Stimulated activated CD8-positive, alpha-beta memory T cell treated with anti-CD3 and anti-CD28 coated beads, Interleukin-2, amount 100 ng/mL, for 48 hours (primary cell): ENCODE results near the gene METTL14.
"Not testable (repeated sequence)": the region's sequence is repeated elsewhere in the genome, so short reads cannot be mapped to it uniquely, and the experiment has no call there.

Source experiments
- DNase-seq, 2 donors: peaks; one replicate each; pipeline ENCODE4 v3.0.0-alpha.2; 2020; ENCODE audit warnings: low read depth in 2 of 2

METTL14 gene

DNA sequence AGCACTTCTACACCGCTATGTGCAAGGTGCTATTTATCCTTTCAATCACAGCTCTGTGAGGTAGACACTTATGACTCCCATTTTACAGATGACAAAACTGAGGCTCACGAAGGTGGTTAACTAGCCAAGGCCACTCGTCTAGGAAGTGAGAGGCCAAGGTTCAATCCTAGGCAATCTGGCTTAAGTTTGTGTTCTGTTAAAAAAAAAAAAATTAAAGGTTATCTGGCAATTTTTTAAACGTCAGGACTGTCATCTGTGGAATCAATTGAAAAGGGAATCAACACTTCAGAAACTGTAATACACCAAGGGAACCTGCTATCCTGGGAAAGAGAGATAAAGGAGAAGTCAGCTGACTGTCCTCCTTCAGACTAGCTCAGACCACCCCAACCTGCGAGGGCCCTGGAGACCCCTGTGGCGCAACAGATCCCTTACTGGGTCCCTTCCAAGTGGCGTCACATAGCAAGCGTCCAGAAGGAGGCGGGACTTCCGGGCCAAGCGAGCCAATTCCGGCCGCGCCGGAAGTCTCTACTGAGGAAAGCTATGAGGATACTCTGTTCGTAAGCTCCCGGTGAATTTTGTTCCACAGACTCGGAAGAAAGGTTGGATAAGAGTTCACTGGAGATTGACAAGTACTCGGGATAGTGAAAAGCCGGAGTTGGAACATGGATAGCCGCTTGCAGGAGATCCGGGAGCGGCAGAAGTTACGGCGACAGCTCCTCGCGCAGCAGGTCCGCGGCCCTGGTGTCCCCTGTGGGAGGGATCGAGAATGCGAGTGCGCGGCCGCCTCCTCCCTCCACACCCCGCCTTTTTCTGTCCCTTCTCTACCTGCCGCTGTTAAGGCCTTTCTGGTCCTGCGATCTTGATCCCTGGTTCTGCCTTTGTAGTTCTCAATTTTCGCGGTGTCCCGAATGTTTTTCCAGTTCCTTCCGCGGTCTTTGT, at the start of gene METTL14:
TSS of gene METTL14 (plus strand) at position 520 of the 939 bp plus-strand sequence. CDS start at position 663, 143 bp downstream.
- DNase-seq: peak; percentile 80 to 86

DNA sequence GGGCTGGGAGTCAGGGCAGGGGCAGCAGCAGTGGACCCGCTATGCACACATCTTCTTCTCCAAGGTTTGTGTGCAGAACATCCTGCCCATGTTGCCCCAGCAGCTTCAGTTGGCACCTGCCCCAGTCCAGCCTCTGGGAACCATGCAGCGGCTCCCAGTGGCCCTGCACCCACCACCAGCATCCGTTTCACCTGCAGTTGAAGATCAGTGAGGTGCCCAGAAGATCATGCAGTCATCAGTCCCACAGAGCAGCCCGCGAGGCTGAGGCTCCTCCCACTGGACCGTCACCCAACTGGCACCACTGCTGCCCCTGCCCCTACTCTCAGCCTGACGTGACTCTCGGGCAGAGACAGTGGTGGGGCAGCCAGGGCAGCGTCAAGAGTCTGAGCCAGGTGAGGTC, 49.1 kb upstream of the METTL14 start:
- not testable (repeated sequence) for DNase-seq

DNA sequence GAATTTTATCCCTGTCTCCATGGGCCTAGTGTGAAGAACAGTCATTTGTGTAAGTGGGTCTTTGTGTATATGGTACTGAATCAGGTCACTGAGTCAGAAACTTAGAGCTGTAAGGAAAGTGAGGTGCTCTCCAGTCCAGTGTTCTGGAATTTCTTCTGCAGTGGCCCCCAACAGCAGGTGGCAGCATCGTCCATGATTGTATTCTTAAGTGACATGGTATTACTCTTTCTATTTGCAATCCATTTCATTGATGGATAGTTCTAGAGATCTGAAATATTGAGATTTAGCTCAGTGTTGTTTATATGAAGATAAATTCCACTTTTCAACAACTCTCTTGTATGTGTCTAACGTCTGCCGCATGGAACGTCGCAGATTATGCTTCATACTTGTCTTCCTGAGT, 20.5 kb upstream of the METTL14 start:
- DNase-seq: peak in 1 of 2 donors; percentile 8

DNA sequence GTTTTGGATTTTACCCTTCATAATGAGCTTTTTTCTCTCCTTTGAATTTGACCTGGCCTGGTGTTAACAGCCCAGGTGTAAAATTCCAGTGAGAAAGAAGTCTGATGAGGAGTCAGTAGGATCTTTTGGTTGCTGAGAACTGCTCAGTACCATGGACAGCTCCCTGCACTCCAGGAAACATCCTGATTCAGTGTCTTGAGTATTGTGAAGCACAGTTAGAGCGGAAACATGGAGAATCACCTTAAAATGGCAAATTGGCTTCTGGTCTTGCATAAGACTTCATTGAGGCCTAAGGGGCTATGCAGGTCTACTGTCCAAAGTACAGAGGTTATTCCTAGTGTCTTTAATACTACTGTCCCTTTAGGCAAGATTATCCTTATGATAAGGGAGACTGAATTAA, 16.0 kb upstream of the METTL14 start:
- DNase-seq: peak; percentile 9

DNA sequence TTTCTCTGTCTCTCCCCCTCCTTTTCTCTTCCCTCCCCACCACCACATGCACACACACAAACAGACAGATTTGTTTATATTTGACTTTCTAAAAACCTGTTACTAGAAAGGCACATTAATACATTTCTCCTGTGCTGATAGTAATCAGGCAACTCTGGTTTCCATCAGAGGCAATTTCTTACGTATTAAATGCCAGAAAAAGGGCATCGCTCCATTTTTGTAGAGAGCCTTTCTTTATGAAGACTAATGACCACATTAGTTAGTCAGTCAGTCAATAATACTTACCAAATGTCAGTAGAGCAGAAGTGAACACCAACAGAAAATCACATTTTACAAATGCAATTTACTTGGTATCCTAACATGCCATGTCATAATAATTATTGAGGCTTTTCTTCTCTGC, 14.2 kb upstream of the METTL14 start:
- not testable (repeated sequence) for DNase-seq

DNA sequence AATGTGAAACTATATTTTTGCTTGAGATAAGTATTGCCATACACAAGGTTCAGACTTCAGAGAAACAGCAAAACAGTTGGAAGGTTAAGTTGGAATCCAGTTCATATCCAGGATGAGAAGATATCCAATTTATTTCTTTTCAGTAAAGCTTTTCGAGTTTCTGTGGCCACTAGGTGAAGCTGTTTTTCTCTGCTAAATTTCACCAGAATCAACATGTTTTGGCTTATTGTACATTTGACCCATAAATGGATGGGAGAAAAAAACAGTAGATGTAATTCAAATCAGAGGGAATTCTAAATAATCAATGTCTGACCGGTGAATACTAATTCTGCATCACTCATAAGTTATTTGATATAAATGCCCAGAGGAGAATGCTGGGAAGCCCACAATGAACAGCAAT, 9.1 kb upstream of the METTL14 start:
- DNase-seq: no peak

DNA sequence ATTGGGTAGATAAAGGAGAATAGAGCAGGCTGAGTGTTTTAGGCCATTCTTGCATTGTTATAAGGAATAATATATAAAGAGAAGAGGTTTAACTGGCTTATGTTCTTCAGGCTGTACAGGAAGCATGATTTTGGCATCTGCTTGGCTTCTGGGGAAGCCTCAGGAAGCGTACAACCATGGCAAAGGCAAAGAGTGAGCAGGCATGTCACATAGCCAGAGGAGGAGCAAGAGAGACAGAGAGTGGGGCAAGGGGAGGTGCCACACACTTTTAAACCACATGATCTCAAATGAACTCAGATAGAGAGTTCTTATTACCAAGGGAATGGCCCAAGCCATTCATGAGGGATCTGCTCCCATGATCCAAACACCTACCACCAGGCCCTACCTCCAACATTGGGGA, 4.4 kb upstream of the METTL14 start:
- DNase-seq: no peak

DNA sequence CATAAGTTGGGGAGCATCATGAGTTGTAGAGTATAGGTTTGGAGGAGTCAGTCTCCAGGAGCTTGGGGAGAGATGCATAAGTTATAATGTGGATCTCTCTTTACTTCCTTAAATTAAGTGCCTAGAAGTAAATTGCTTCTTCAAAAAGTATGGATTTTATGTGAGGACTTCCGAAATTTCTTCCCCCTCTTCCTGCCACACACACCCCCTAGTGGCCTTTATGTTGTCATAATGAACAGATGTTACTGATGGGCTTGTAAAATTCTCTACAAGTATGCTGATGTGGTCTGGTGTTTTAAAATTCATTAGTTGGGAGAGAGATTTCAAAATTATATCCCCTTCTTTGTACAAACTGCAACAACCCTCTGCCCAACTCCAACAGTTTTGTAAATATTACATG, 2.3 kb upstream of the METTL14 start:
- DNase-seq: no peak

DNA sequence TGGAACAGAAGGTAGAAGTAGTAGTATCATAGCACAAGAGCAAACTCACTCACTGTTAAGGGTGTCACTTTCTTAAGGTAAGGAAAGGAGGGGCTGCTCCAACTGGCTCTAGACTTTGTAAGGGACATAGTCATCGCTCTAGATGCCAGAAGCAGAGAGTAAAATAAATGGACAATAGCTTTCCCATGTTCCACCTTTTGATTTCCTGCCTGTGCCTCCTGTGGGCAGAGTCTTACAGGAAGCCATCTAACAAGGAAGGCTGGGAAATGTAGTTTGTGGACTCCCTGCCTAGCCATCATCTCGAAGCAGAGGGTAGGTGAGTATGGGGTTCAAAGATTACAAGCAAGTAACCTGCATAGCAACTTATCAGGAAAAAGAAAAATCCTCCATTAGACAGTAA, 1.7 kb upstream of the METTL14 start:
- no peak for DNase-seq

DNA sequence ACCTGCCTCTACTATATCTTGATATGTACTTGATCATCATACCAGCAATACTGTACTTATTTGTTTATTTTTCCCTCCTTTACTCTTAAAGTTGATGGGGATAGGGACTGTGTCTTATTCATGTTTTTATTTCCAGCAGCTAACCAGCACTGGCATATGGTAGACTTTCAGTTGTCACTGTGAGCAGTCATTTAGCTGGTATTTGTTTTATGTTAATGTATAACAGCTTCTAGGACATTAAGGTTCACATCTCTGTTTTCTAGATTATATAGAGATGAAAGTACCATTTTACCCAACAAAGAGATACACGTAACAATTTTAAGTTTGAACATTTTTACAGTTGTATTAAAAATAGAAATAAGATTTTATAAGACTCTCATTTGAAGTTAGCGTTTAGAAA, 17.9 kb downstream of the METTL14 start:
- DNase-seq: no peak

DNA sequence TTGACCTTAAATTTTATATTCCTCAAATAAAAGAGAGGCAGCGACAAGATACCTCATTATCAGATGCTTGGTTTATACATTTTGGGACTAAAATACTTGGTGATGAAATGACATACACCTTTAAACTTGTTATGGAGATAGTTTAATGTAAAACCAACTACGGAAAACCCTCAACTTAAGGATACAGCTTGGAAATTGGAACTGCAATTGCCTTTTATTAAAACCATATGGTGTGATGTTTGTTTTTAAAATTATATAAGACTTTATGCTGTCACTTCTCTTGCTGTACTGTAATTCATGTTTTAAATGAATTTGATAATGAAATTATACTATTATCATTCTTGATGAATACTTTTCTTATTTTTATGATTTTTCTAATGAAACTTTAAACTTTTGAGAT, 25.9 kb downstream of the METTL14 start:
- no peak for DNase-seq

DNA sequence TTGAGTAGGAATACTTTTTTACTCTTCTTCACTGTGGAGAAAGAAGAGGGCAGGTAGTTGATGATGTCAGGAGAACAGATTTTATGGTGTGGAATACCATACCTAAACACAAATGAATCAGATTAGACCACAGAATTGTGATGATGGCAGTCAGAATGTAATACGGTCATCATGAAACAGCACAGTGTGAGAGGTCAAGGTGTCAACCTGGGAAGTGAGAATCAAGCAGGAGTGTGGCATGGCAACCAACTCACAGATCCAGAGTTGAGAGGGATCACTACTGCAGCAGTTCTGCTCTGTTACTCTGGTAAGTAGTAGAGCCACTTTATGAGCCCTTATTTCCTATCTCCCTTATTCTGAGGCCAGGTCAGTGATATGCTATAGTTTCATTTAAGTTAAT, 27.7 kb downstream of the METTL14 start:
- no peak for DNase-seq

DNA sequence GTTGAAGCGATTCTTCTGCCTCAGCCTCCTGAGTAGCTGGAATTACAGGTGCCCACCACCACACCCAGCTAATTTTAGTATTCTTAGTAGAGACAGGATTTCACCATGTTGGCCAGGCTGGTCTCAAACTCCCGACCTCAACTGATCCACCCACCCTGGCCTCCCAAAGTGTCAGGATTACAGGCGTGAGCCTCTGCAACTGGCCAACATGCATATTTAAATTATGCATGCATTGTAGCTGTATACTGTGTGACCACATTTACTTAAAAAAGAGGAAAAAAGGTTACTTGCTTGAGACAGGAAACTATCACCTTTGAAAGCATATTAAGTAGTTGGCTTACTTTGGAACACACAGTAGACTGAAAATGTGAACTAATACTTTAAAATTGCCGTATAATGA, 29.5 kb downstream of the METTL14 start:
- DNase-seq: no peak

DNA sequence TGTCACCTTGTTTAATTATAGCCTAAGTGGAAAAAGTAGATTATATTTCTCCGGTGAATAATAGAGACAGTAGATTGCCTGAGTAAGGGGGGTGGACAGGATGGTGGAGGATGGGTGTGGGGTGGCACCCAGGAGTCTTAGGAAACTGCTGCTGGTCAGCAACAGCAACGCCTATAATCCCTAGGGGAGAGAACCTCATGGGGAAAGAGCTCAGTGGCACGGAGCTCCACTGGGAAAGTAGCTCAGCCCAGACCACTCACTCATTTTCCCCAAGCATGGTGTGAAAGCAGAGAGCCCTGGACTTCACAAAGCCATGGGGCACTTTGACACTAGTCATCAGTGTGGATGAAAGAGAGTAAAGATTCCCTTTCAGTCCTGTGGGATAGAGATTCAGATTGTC, 31.1 kb downstream of the METTL14 start:
- DNase-seq: no peak

DNA sequence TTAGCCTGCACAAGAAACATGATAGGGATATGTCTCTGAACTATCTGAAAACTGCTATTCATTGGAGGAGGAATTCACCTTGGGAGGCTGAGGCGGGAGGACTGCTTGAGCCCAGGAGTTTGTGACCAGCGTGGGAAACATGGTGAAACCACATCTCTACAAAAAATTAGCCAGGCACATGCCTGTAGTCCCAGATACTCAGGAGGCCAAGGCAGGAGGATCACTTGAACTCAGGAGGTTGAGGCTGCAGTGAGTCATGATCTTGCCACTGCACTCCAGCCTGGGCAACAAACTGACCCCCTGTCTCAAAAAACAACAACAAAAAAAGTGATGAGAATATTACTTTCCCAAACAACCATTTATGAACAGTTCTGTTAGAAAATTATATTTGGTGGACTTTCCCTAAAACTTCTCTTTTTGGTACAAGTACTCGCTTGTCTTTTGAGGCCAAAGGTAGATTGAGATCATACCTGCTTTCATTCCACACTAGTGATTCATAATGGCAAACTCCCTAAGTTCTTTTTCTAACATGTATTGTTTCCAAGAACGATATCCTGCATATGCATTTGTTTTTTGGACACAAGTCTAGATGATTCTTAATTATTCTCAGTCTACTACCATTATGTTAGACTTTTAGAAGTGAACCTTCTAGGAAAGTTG, 33.4 kb downstream of the METTL14 start:
- no peak for DNase-seq

DNA sequence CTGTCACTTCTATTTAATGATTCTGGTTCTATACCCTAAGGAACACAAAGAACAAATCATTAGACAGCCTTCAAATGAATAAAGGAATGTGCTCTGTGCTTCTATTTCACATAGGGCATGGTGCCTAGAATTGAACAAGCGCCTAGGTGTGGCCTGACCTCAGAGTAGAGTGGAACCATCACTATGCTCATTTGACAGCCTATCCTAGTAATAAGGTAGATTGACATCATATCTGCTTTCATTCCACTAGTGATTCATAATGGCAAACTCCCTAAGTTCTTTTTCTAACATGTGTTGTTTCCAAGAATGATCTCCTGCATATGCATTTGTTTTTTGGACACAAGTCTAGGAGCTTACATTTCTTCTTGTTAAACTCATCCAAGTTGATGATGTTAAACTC, 36.6 kb downstream of the METTL14 start:
- DNase-seq: no peak

DNA sequence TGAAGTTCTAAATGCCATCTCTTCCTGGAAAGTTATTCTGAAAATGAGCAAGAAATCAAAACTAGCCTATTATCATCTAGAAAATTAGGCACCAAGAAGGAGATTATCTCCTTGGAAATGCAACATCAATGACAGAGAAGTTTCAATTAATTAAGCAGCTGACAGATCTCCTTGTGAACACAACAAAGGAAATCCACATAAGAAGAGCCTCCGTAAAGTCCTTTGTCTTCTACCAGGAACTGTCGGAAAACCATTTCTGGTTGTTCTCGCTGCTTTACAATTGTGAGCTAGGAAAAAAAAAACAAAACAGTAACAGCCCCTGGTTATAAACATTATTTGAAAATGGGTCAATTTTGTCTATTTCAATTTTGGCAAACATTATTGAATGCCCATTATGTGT, 38.2 kb downstream of the METTL14 start:
- DNase-seq: no peak

DNA sequence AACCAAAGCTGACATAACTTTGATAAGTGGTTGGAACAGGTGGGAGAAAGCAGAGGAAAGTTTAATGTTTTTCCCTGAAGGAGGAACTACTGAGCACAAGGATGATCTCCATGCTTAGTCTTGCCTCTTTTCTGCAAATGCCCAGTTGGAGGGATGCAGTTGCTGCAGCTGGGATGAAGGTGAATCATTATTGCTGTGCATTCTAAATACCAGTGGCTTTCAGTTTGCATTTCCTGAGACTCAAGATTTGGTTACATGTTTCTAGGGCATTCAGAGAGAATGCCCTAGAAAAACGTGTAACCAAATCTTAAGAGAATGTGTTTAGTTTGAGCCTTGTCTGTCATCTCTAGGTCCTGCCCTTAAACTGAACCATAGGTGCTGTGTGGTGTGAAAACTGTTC, 42.2 kb downstream of the METTL14 start:
- no peak for DNase-seq

DNA sequence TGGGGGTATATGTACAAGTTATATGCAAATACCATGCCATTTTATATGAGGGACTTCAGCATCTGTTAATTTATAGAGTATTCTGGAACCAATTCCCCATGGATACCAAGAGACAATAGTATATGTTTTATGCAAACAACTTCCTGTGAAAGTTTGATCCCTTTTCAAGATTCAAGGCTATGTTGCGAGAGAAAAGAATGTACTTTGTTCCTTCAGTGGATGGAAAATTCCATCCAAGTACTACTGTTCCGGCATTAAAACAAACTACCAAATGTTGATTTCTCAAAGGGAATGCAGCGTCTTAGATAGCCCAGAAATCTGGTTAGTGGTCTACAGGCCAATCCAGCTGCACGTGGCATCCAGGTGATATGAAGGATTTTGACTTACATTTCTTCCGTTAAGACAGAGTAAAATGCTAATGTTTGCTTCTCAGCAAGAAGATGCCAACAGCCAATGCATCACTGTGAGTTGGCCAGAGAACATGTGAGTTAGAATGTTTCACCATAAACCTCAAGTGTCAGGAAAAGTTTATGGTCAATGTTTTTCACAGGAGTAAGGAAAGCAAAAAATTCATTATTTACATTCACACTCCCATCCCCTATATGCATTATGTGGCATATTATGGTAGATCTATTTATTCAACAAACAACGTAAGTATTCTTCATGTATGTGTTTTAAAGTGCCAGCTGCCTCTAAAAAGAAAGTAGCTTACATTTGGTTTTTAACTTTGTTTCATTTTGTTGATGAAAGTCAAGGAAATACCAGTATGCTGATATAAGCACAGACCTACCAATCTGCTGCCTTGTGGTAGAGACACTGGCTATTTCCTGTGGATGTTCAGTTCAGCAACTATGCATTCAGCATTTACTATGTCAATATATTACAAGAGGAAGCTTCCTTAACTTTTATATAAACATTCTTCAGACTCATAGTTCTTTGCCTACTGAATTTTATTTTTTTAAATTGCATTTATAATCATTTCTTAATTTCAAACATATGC, 44.4 kb downstream of the METTL14 start:
- no peak for DNase-seq

DNA sequence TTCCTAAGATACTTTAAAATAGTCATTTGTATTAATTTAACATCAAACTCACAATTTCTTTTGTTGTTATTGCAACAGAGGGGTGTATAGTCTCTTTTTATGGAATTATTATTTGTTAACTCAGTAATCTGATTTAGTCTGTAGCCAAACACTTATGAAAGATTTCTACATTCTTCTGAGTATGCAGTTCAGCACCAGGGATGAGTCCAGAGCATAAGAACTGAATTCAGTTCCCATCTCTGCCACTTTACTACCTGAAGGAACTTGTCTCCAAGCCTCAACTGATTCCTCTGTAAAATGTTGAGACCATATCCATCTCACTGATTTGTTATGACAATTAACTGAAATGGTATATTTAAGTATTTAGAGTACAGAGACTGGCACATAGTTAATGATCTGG, 45.5 kb downstream of the METTL14 start:
- no peak for DNase-seq

DNA sequence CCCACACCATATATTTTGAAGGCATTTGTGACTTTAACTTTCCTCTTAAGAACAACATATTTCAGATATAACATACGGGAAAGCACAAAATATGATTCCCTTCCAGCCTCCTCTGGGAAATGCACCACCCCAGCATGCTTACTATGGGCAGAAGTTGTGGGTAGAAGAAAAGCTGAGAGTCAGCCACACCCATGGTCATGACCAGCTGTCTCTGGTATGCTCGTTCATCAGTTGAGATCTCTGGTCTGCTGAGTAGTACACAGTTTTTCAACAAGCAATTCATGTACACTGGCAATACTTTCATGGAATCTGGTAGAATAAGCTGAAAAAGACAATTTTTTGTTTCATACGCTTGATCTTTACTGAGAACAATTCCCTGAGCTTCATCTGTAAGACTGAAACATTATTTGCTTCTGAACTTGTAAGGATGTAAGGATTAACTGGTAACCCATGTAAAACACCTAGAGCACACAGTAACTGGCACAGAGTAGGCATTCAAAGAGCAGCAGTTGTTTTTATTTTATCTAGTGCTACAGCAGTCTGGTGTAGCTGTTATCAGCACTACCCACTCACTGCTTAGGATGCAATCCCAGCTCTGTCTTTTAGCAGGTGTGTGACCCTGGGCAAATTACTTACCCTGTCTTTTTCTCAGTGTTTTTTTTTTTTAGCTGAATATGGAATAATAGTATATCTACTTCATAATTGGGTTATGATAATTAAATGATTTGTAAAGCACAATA, 47.6 kb downstream of the METTL14 start:
- DNase-seq: no peak
